ENCODE results near the gene XRCC6. TPM values are rescaled to one million over a fixed set of nuclear protein-coding genes. Genes with fewer than 3 reads are reported as not detected.

The XRCC6 gene
- total and polyA plus RNA-seq, 2 of the 13 experiments (the other 11 are each of a cell fraction or from before 2014, with no cell fraction given): 124 to 625 TPM

GRCh38 chr22:41596776-41597634, 24.1 kb upstream of the XRCC6 start (continued):
- TF ChIP-seq CBX5 (CRISPR knock-in tag; IDR thresholded peaks at IDR 0.05; ENCODE audit: borderline replicate concordance): no peak
- 0 out of 2 replicates have a peak, but pooled peaks have one; percentile 19 for TF ChIP-seq MXD3 (CRISPR knock-in tag; IDR thresholded peaks at IDR 0.05)
- no peak for TF ChIP-seq DZIP1 (CRISPR knock-in tag; IDR thresholded peaks at IDR 0.05)
- TF ChIP-seq CC2D1A (CRISPR knock-in tag; IDR thresholded peaks at IDR 0.05): no peak
- TF ChIP-seq YEATS2 (CRISPR knock-in tag; IDR thresholded peaks at IDR 0.05; ENCODE audit: borderline replicate concordance): no peak
- TF ChIP-seq TFAP4 (IDR thresholded peaks at IDR 0.05; ENCODE audit: borderline replicate concordance, low read depth): no peak
- no peak for TF ChIP-seq STAT6 (CRISPR knock-in tag; IDR thresholded peaks at IDR 0.05; ENCODE audit: borderline replicate concordance)
- TF ChIP-seq ZNF576 (CRISPR knock-in tag; IDR thresholded peaks at IDR 0.05): no peak
- TF ChIP-seq TBX2 (CRISPR knock-in tag; IDR thresholded peaks at IDR 0.05; ENCODE audit: borderline replicate concordance): peak; percentile 35; the same call in 1 of the 2 replicates
- TF ChIP-seq WIZ (CRISPR knock-in tag; IDR thresholded peaks at IDR 0.05): no peak
- no peak for TF ChIP-seq HDAC6 (IDR thresholded peaks at IDR 0.05; ENCODE audit: low read depth, low read length)
- no peak for TF ChIP-seq IRF2 (CRISPR knock-in tag; IDR thresholded peaks at IDR 0.05)
- TF ChIP-seq ZNF740 (CRISPR knock-in tag; IDR thresholded peaks at IDR 0.05): no peak
- TF ChIP-seq CENPX (CRISPR knock-in tag; IDR thresholded peaks at IDR 0.05): no peak
- no peak for TF ChIP-seq ZNF34 (CRISPR knock-in tag; IDR thresholded peaks at IDR 0.05; ENCODE audit: borderline replicate concordance)
- no peak for TF ChIP-seq DBP (CRISPR knock-in tag; IDR thresholded peaks at IDR 0.05; ENCODE audit: not compliant biosample characterization)
- no peak for TF ChIP-seq TAF1 (CRISPR knock-in tag; IDR thresholded peaks at IDR 0.05)
- TF ChIP-seq ZNF251 (CRISPR knock-in tag; IDR thresholded peaks at IDR 0.05): no peak
- no peak for TF ChIP-seq ZKSCAN1 (IDR thresholded peaks at IDR 0.05; ENCODE audit: low read length)
